Measurements from ENCODE around the gene SELENOS. TPM values are rescaled to one million over a fixed set of nuclear protein-coding genes. Genes with fewer than 3 reads are reported as not detected.

SELENOS gene
- polyA plus RNA-seq, 3 donors = 40.2 to 70.2 (median 51.6) TPM

DNA sequence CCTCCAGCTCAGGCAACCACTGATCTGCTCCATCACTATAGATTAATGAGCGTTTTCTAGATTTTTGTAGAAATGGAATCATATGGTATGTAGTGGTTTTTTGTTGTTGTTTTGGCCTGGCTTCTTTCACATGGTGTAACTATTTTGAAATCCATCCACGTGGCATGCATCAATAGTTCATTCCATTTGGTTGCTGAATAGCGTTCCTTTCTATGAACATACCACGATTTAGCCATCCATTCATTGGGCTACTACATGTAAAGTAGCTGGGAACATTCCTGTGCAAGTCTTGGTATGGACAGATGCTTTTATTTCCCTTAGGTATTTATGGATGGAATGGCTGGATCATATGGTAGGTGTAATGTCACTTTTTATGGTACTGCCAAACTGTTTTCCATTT lies 14.7 kb downstream of the SELENOS start:
- H3K9me3 ChIP-seq (replicated peaks in 1 of 2; ENCODE audit: control insufficient read depth in 1 of 2, insufficient read depth in 1 of 2, low read length in 2 of 2) = no peaks in the 10 kb centered on the region
- Mint-ChIP-seq H3K4me3 (no peak overlapping the region), H3K27me3 (ENCODE audit: low read depth in 3 of 3) (peaks cover 22 to 39% (median 31%) of the 10 kb centered on the region in 3 donors), H3K9me3 (no peaks in the 10 kb centered on the region), H3K36me3 (no peaks in the 10 kb centered on the region), H3K4me1 (no peaks in the 10 kb centered on the region), H3K27ac (peak overlapping the region in 1 of 7 donors; percentile 7)
- H4K20me1 ChIP-seq (ENCODE audit: insufficient read depth, low read length) = no peaks in the 10 kb centered on the region
- no peak overlapping the region for H3K4me3 ChIP-seq (replicated peaks in 1 of 3; ENCODE audit: low read depth in 2 of 3, low read length in 3 of 3)
- no peak for DNase-seq
- intact Hi-C loops (cut with micrococcal nuclease) = no loop called here
- no peak overlapping the region for H3K27ac ChIP-seq (ENCODE audit: low read depth in 1 of 2, low read length in 2 of 2)
- H3K4me2 ChIP-seq (replicated peaks; ENCODE audit: extremely low read depth, low read length, poor library complexity, severe bottlenecking) = no peak overlapping the region
- H3K79me2 ChIP-seq (ENCODE audit: insufficient read depth, low read length) = no peaks in the 10 kb centered on the region
- H3K27me3 ChIP-seq (ENCODE audit: control insufficient read depth in 2 of 2, insufficient read depth in 2 of 2, low read length in 2 of 2) = peaks cover 0 to 9% of the 10 kb centered on the region in 2 donors
- H3K9ac ChIP-seq (ENCODE audit: insufficient read depth, low read length, poor library complexity, severe bottlenecking) = no peak overlapping the region
- no peaks in the 10 kb centered on the region for H3K4me1 ChIP-seq (ENCODE audit: control insufficient read depth in 1 of 2, insufficient read depth in 2 of 2, low read length in 2 of 2)
- H3K36me3 ChIP-seq (replicated peaks in 1 of 2; ENCODE audit: control insufficient read depth in 1 of 2, insufficient read depth in 2 of 2, low read length in 2 of 2) = no peaks in the 10 kb centered on the region
- TF ChIP-seq, protein P1, sequence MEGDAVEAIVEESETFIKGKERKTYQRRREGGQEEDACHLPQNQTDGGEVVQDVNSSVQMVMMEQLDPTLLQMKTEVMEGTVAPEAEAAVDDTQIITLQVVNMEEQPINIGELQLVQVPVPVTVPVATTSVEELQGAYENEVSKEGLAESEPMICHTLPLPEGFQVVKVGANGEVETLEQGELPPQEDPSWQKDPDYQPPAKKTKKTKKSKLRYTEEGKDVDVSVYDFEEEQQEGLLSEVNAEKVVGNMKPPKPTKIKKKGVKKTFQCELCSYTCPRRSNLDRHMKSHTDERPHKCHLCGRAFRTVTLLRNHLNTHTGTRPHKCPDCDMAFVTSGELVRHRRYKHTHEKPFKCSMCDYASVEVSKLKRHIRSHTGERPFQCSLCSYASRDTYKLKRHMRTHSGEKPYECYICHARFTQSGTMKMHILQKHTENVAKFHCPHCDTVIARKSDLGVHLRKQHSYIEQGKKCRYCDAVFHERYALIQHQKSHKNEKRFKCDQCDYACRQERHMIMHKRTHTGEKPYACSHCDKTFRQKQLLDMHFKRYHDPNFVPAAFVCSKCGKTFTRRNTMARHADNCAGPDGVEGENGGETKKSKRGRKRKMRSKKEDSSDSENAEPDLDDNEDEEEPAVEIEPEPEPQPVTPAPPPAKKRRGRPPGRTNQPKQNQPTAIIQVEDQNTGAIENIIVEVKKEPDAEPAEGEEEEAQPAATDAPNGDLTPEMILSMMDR (IDR thresholded peaks at IDR 0.05) = no peak
- no CpG with 5 or more reads among the region's 4 CpGs for WGBS (ENCODE audit: insufficient coverage)
- H2AFZ ChIP-seq (ENCODE audit: insufficient read depth, low read depth, low read length, poor library complexity, severe bottlenecking) = no peak overlapping the region

DNA sequence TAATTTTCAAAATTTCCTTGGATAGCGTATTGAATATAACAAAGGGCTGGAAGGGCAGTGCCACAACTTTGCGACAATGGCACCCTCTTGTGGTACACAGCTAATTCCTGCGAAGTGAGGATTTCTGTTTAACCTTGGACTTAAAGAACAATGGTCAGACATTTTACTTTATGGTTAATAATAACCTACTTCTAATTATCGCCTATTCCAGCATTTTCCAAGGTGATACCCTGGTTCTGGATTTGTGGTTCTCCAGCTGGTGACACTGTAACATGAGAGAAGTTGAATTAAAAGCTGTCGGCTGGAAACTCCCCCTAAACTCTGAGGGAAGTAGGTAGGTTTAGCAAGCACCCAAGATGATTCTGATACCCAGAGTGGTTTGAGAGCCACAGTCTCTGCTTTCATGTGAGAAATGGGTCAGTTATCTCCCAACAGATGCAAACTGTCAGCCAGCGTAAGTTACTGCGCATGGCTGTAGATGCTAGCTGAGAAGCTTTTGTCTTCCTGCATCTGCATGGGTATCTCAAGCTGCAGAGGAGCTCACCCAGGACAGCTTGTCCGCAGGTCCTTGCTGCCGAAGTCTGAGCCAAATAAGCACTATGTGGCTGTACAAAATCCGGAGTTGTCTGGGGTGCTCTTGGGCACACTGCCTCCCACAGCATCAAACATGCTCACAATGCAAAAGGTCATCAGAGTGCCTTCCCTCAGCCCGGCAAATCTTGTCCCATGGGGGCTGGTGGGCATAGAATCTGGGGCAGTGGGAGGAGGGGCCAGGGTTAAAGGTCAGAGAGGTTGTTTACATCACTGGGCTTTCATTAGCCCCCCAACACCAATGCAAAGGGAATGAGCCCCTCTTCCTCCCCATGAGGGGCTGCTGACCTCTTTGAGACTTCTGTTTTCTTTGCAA lies 18.8 kb downstream of the SELENOS start:
- DNase-seq = peak; percentile 60 to 72 (median 68)
- H4K20me1 ChIP-seq (ENCODE audit: insufficient read depth, low read length) = no peaks in the 10 kb centered on the region
- H3K4me3 Mint-ChIP-seq = peak overlapping the region in 1 of 2 donors; percentile 71

More for the DNA sequence above, 18.8 kb downstream of the SELENOS start:
- TF ChIP-seq, protein P1 (IDR thresholded peaks at IDR 0.05) = peak; percentile 83
- 53% methylated on average over 6 of the region's 11 CpGs for WGBS (ENCODE audit: insufficient coverage)
- H3K79me2 ChIP-seq (ENCODE audit: insufficient read depth, low read length) = no peaks in the 10 kb centered on the region
- H3K27ac ChIP-seq (ENCODE audit: low read depth in 1 of 2, low read length in 2 of 2) = no peak overlapping the region
- Mint-ChIP-seq H3K27ac (no peak overlapping the region), H3K4me1 (peaks cover 4% of the 10 kb centered on the region), H3K27me3 (ENCODE audit: low read depth in 3 of 3) (peaks cover 13 to 34% (median 31%) of the 10 kb centered on the region in 3 donors), H3K36me3 (no peaks in the 10 kb centered on the region), H3K9me3 (no peaks in the 10 kb centered on the region)
- H3K27me3 ChIP-seq (ENCODE audit: control insufficient read depth in 2 of 2, insufficient read depth in 2 of 2, low read length in 2 of 2) = peaks cover 0 to 9% of the 10 kb centered on the region in 2 donors
- H3K36me3 ChIP-seq (replicated peaks in 1 of 2; ENCODE audit: control insufficient read depth in 1 of 2, insufficient read depth in 2 of 2, low read length in 2 of 2) = no peaks in the 10 kb centered on the region
- no peak overlapping the region for H3K4me2 ChIP-seq (replicated peaks; ENCODE audit: extremely low read depth, low read length, poor library complexity, severe bottlenecking)
- no peaks in the 10 kb centered on the region for H3K4me1 ChIP-seq (ENCODE audit: control insufficient read depth in 1 of 2, insufficient read depth in 2 of 2, low read length in 2 of 2)
- no peak overlapping the region for H2AFZ ChIP-seq (ENCODE audit: insufficient read depth, low read depth, low read length, poor library complexity, severe bottlenecking)
- intact Hi-C loops (cut with micrococcal nuclease) = loop anchor here (1.0 to 10.0 kb wide), 6 partner anchors 168 to 344 kb away; partner anchors contain the start of gene LRRK1 (in 1 of the 2)
- no peaks in the 10 kb centered on the region for H3K9me3 ChIP-seq (replicated peaks in 1 of 2; ENCODE audit: control insufficient read depth in 1 of 2, insufficient read depth in 1 of 2, low read length in 2 of 2)
- no peak overlapping the region for H3K9ac ChIP-seq (ENCODE audit: insufficient read depth, low read length, poor library complexity, severe bottlenecking)
- no peak overlapping the region for H3K4me3 ChIP-seq (replicated peaks in 1 of 3; ENCODE audit: low read depth in 2 of 3, low read length in 3 of 3)
